ENCODE measurements around the gene ACTL6B.
"Not testable (repeated sequence)": the region's sequence is repeated elsewhere in the genome, so short reads cannot be mapped to it uniquely, and the experiment has no call there.

ACTL6B gene

GRCh38 chr7:100668069-100668449 is 11.8 kb upstream of the ACTL6B start:
- Histone ChIP-seq H3K36me3 (ENCODE audit: insufficient read depth, low read length) (no peaks in the 10 kb centered on the region), H3K9ac (ENCODE audit: insufficient read length) (no peak overlapping the region), H3K9me3 (ENCODE audit: low read depth, low read length) (no peaks in the 10 kb centered on the region), H3K27ac (no peak overlapping the region), H3K4me3 (no peak overlapping the region)
- TF ChIP-seq FOXP2 (optimal IDR thresholded peaks at IDR 0.05; ENCODE audit: control extremely low read depth, extremely low read length, insufficient read depth) (no peak), POLR2AphosphoS5 (IDR thresholded peaks at IDR 0.05; ENCODE audit: borderline replicate concordance, low read depth, low read length) (no peak), EZH2 (IDR thresholded peaks at IDR 0.05) (no peak)
- no peak for DNase-seq (ENCODE audit: low read depth, low spot score)

DNA sequence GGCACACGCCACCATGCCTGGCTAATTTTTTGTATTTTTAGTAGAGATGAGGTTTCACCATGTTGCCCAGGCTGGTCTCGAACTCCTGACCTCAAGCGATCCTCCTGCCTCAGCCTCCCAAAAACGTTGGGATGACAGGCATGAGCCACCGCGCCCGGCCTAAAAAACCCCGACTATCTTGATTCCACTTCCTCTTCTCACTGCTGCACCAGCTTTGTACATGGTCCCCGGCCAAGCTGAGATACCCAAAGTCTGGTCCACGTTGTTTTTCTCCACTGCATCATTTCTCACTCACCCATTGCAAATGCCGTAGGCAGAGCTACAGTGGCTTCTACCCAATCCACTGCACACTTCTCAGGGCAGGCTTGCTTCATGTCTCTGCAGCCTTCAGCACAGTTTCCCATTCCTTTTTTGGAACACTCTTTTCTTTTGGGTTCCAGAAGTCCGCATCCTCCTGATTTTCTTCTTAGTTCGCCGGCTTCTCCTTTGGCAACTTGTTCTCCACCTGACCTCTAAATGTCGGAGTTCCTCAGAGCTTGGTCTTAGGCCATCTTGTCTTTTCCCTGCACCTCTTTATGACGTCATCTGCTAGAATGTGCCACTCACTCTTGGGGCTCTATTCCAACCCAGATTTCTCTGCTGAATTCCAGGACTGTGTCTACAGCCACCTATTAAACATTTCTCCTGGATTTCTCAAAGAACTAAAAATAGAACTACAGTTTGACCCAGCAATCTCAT is 11.3 kb upstream of the ACTL6B start:
- Histone ChIP-seq H3K36me3 (ENCODE audit: insufficient read depth, low read length) (no peaks in the 10 kb centered on the region), H3K27ac (no peak overlapping the region), H3K4me3 (no peak overlapping the region), H3K9ac (ENCODE audit: insufficient read length) (no peak overlapping the region), H3K9me3 (ENCODE audit: low read depth, low read length) (no peaks in the 10 kb centered on the region)
- no peak for TF ChIP-seq FOXP2 (optimal IDR thresholded peaks at IDR 0.05; ENCODE audit: control extremely low read depth, extremely low read length, insufficient read depth)
- TF ChIP-seq EZH2 (IDR thresholded peaks at IDR 0.05) = no peak
- TF ChIP-seq POLR2AphosphoS5 (IDR thresholded peaks at IDR 0.05; ENCODE audit: borderline replicate concordance, low read depth, low read length) = no peak
- no peak for DNase-seq (ENCODE audit: low read depth, low spot score)

DNA sequence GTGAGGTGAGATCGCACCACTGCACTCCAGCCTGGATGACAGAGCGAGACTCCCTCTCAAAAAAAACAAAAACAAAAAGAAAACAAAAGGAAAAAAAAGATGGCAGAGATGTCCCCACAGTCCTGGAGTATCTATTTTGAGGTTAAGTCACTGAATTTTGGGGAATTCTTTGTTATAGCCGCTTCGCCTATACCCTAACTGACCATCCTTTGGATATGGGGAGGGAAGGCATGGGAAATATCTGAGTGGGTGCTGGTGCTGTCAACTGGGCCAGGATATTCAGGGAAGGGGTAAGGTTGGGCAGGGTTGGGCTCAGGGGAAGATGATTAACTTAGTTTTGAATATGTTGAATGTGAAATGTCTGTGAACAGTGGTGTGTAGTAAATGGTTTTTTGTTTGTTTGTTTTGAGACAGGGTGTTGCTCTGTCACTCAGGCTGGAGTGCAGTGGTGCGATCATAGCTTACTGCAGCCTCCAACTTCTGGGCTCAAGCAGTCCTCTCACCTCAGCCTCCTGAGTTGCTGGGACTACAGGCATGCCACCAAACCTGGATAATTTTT is 9.0 kb upstream of the ACTL6B start:
- Histone ChIP-seq H3K36me3 (ENCODE audit: insufficient read depth, low read length) (no peaks in the 10 kb centered on the region), H3K9me3 (ENCODE audit: low read depth, low read length) (no peaks in the 10 kb centered on the region), H3K27ac (no peak overlapping the region), H3K4me3 (no peak overlapping the region), H3K9ac (ENCODE audit: insufficient read length) (no peak overlapping the region)
- DNase-seq (ENCODE audit: low read depth, low spot score) = no peak
- TF ChIP-seq EZH2 (IDR thresholded peaks at IDR 0.05) (no peak), FOXP2 (optimal IDR thresholded peaks at IDR 0.05; ENCODE audit: control extremely low read depth, extremely low read length, insufficient read depth) (no peak), POLR2AphosphoS5 (IDR thresholded peaks at IDR 0.05; ENCODE audit: borderline replicate concordance, low read depth, low read length) (no peak)

DNA sequence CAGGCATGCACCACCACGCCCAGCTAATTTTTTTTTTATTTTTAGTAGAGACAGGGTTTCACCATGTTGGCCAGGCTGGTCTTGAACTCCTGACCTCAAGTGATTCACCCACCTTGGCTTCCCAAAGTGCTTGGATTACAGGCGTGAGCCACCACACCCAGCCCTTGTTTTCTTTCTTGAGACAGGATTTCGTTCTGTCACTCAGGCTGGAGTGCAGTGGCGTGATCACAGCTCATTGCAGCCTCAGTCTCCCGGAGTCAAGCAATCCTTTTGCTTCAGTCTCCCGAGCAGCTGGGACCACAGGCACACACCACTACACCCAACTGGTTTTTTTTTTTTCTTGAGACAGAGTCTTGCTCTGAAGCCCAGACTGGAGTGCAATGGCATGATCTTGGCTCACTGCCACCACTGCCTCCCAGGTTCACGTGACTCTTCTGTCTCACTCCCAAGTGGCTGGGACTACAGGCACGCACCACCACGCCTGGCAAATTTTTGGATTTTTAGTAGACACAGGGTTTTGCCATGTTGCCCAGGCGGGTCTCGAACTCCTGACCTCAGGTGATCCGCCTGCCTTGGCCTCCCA is 6.0 kb upstream of the ACTL6B start:
- H3K9me3 ChIP-seq (ENCODE audit: low read depth, low read length); H3K4me3 ChIP-seq; DNase-seq (ENCODE audit: low read depth, low spot score): not testable (repeated sequence)

DNA sequence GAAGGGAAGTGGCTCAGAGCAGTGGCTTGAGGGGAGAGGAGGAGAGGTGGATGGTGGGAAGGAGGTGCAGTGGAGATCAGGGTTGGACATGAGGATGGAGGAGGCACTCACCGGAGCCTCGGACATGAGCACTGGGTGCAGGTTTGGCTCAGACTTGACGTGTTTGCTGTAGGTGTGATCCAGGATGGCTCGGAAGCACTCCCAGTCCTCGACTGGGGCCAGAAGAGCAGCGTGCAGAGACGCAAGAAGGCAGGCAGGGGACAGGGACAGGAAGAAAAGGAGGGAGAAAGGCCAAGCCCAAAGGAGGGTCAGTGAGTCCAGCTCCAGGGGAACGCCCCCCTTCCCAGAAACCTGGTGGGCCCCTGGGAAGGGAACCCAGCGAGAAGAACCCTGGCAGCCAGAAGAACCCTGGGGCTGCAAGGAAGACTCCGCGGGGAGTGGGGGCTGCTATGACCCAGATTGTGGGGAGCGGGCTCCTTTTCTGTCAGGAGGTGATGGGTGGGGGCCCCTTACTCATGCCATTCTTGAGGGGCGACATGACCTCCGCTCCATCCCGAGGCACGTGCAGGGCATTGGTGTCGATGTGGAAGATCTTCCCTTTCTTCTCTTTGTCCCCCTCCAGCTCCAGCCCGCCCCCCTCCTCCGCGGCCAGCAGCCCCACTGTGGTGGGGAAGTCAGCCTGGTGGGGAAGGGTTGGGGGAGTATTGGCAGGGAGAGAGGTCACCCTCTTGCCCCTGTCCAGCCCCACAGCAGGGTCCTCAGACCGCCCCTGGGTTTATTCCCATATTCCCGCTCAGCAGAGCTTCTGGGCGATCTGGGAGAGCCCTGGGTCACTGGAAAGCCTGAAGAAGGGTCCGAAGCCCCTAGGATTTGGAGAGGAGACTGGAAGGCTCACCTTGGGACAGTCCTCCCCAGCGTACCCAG is 1.1 kb downstream of the ACTL6B start:
- Histone ChIP-seq H3K36me3 (ENCODE audit: insufficient read depth, low read length) (no peaks in the 10 kb centered on the region), H3K4me3 (no peak overlapping the region), H3K27ac (no peak overlapping the region), H3K9ac (ENCODE audit: insufficient read length) (no peak overlapping the region), H3K9me3 (ENCODE audit: low read depth, low read length) (no peaks in the 10 kb centered on the region)
- DNase-seq (ENCODE audit: low read depth, low spot score) = no peak
- TF ChIP-seq FOXP2 (optimal IDR thresholded peaks at IDR 0.05; ENCODE audit: control extremely low read depth, extremely low read length, insufficient read depth) (no peak), POLR2AphosphoS5 (IDR thresholded peaks at IDR 0.05; ENCODE audit: borderline replicate concordance, low read depth, low read length) (no peak), EZH2 (IDR thresholded peaks at IDR 0.05) (no peak)

More for the DNA sequence above, 6.0 kb upstream of the ACTL6B start:
- H3K36me3 ChIP-seq (ENCODE audit: insufficient read depth, low read length); H3K27ac ChIP-seq; H3K9ac ChIP-seq (ENCODE audit: insufficient read length): not testable (repeated sequence)

GRCh38 chr7:100649826-100650565 is 6.3 kb downstream of the ACTL6B start:
- Histone ChIP-seq H3K9me3 (ENCODE audit: low read depth, low read length) (no peaks in the 10 kb centered on the region), H3K9ac (ENCODE audit: insufficient read length) (no peak overlapping the region), H3K4me3 (no peak overlapping the region), H3K36me3 (ENCODE audit: insufficient read depth, low read length) (no peaks in the 10 kb centered on the region), H3K27ac (no peak overlapping the region)
- TF ChIP-seq POLR2AphosphoS5 (IDR thresholded peaks at IDR 0.05; ENCODE audit: borderline replicate concordance, low read depth, low read length) (no peak), EZH2 (IDR thresholded peaks at IDR 0.05) (no peak), FOXP2 (optimal IDR thresholded peaks at IDR 0.05; ENCODE audit: control extremely low read depth, extremely low read length, insufficient read depth) (no peak)
- DNase-seq (ENCODE audit: low read depth, low spot score) = no peak

DNA sequence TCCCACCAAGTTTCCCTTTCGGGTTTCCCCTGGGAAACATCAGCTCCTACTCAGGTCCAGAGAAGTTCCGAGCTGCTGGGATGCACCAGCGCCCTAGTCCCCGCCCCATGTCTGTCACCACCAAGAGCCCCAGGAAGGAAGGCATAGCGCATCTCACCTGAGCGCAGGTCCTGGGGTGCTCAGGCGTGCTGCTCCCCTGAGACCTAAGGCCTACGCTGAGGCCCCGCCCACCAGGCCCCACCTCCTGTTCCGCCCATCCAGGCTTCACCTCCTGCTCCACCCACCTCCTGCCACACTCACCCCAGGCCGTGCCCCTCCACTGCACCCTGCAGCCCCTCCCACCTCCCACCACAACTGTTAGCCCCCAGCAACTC is 13.7 kb downstream of the ACTL6B start:
- TF ChIP-seq EZH2 (IDR thresholded peaks at IDR 0.05) = no peak
- TF ChIP-seq POLR2AphosphoS5 (IDR thresholded peaks at IDR 0.05; ENCODE audit: borderline replicate concordance, low read depth, low read length) = no peak
- TF ChIP-seq FOXP2 (optimal IDR thresholded peaks at IDR 0.05; ENCODE audit: control extremely low read depth, extremely low read length, insufficient read depth) = no peak
- Histone ChIP-seq H3K9me3 (ENCODE audit: low read depth, low read length) (no peaks in the 10 kb centered on the region), H3K4me3 (no peak overlapping the region), H3K27ac (no peak overlapping the region), H3K9ac (ENCODE audit: insufficient read length) (no peak overlapping the region), H3K36me3 (ENCODE audit: insufficient read depth, low read length) (no peaks in the 10 kb centered on the region)
- no peak for DNase-seq (ENCODE audit: low read depth, low spot score)
